ENCODE results near the gene TMEM18.

DNA sequence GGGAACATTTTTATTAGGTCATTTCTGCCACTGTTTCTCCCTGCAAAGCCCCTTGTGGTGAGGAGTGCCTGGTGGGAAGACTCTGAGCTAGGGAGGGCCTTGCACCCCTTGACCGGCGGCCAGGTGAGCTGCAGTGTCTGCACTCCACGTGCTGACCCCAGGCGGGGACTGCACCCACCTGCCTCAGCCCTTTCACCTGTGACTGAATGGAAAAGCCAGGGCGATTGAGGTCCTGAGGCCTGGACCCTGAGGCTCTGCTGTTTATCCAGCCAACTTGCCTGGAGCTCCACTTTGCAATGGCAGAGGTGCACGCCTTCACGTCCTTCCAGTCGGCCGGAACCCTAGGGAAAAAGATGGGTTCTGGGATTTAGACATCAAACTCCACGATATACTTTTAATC, 53.1 kb downstream of the TMEM18 start:
- TF ChIP-seq CREB1 (CRISPR knock-in tag; IDR thresholded peaks at IDR 0.05; ENCODE audit: low read depth) = no peak
- TF ChIP-seq, protein P1, sequence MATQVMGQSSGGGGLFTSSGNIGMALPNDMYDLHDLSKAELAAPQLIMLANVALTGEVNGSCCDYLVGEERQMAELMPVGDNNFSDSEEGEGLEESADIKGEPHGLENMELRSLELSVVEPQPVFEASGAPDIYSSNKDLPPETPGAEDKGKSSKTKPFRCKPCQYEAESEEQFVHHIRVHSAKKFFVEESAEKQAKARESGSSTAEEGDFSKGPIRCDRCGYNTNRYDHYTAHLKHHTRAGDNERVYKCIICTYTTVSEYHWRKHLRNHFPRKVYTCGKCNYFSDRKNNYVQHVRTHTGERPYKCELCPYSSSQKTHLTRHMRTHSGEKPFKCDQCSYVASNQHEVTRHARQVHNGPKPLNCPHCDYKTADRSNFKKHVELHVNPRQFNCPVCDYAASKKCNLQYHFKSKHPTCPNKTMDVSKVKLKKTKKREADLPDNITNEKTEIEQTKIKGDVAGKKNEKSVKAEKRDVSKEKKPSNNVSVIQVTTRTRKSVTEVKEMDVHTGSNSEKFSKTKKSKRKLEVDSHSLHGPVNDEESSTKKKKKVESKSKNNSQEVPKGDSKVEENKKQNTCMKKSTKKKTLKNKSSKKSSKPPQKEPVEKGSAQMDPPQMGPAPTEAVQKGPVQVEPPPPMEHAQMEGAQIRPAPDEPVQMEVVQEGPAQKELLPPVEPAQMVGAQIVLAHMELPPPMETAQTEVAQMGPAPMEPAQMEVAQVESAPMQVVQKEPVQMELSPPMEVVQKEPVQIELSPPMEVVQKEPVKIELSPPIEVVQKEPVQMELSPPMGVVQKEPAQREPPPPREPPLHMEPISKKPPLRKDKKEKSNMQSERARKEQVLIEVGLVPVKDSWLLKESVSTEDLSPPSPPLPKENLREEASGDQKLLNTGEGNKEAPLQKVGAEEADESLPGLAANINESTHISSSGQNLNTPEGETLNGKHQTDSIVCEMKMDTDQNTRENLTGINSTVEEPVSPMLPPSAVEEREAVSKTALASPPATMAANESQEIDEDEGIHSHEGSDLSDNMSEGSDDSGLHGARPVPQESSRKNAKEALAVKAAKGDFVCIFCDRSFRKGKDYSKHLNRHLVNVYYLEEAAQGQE (IDR thresholded peaks at IDR 0.05; ENCODE audit: unreplicated experiment) = no peak
- TF ChIP-seq, protein P2, sequence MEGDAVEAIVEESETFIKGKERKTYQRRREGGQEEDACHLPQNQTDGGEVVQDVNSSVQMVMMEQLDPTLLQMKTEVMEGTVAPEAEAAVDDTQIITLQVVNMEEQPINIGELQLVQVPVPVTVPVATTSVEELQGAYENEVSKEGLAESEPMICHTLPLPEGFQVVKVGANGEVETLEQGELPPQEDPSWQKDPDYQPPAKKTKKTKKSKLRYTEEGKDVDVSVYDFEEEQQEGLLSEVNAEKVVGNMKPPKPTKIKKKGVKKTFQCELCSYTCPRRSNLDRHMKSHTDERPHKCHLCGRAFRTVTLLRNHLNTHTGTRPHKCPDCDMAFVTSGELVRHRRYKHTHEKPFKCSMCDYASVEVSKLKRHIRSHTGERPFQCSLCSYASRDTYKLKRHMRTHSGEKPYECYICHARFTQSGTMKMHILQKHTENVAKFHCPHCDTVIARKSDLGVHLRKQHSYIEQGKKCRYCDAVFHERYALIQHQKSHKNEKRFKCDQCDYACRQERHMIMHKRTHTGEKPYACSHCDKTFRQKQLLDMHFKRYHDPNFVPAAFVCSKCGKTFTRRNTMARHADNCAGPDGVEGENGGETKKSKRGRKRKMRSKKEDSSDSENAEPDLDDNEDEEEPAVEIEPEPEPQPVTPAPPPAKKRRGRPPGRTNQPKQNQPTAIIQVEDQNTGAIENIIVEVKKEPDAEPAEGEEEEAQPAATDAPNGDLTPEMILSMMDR (conservative IDR thresholded peaks at IDR 0.05; ENCODE audit: low read depth in 2 of 2) = no peak
- TF ChIP-seq EZH2 (IDR thresholded peaks at IDR 0.05; ENCODE audit: low read depth, unreplicated experiment) = no peak
- no peak for TF ChIP-seq EZH2phosphoT487 (IDR thresholded peaks at IDR 0.05; ENCODE audit: unreplicated experiment)
